ENCODE results near the gene PRPF40A.

The PRPF40A gene

GRCh38 chr2:152716805-152717227 lies 445 bp downstream of the PRPF40A start:
- DNase-seq = no peak

GRCh38 chr2:152715854-152716428 lies 1.3 kb downstream of the PRPF40A start:
- DNase-seq = no peak

GRCh38 chr2:152715112-152715511 lies 2.1 kb downstream of the PRPF40A start:
- no peak for DNase-seq

- DNase-seq = no peak
These were observed 6.5 kb downstream of the PRPF40A start for GRCh38 chr2:152710713-152711112.

- no peak for DNase-seq
These were observed 8.5 kb downstream of the PRPF40A start for GRCh38 chr2:152708742-152709141.

GRCh38 chr2:152706477-152707021 lies 10.7 kb downstream of the PRPF40A start:
- DNase-seq = no peak

- DNase-seq = no peak
These were observed 16.1 kb downstream of the PRPF40A start for GRCh38 chr2:152701198-152701597.

GRCh38 chr2:152696476-152696875 lies 20.8 kb downstream of the PRPF40A start:
- DNase-seq = no peak

- no peak for DNase-seq
These were observed 21.5 kb downstream of the PRPF40A start for GRCh38 chr2:152695763-152696162.

GRCh38 chr2:152694161-152694661 lies 23.1 kb downstream of the PRPF40A start:
- no peak for DNase-seq

- no peak for DNase-seq
These were observed 24.2 kb downstream of the PRPF40A start for GRCh38 chr2:152693033-152693432.

GRCh38 chr2:152686321-152686720 lies 30.9 kb downstream of the PRPF40A start:
- DNase-seq = no peak

- DNase-seq = no peak
These were observed 33.9 kb downstream of the PRPF40A start for GRCh38 chr2:152683400-152683799.

- DNase-seq = no peak
These were observed 34.6 kb downstream of the PRPF40A start for GRCh38 chr2:152682663-152683062.

- DNase-seq = no peak
These were observed 38.5 kb downstream of the PRPF40A start for GRCh38 chr2:152678808-152679207.

GRCh38 chr2:152676461-152676860 lies 40.8 kb downstream of the PRPF40A start:
- DNase-seq = no peak

- DNase-seq = no peak
These were observed 42.9 kb downstream of the PRPF40A start for GRCh38 chr2:152674334-152674733.

GRCh38 chr2:152664725-152665124 lies 52.5 kb downstream of the PRPF40A start:
- DNase-seq = no peak

- no peak for DNase-seq
These were observed 56.2 kb downstream of the PRPF40A start for GRCh38 chr2:152661076-152661475.

GRCh38 chr2:152658221-152658620 lies 59.0 kb downstream of the PRPF40A start:
- no peak for DNase-seq

GRCh38 chr2:152657043-152657442 lies 60.2 kb downstream of the PRPF40A start:
- no peak for DNase-seq

GRCh38 chr2:152655880-152656279 lies 61.4 kb downstream of the PRPF40A start:
- DNase-seq = no peak

GRCh38 chr2:152651834-152652233 lies 65.4 kb downstream of the PRPF40A start:
- no peak for DNase-seq

GRCh38 chr2:152650768-152651371 lies 66.4 kb downstream of the PRPF40A start:
- DNase-seq = no peak

GRCh38 chr2:152649997-152650396 lies 67.3 kb downstream of the PRPF40A start:
- no peak for DNase-seq
